GM23248 (cell line): ENCODE data around the gene YJEFN3. TPM values are rescaled to one million over a fixed set of nuclear protein-coding genes. Genes with fewer than 3 reads are reported as not detected.

Source experiments
- DNase-seq: peaks from one replicate; pipeline ENCODE4 v3.0.0-alpha.2; 2015
- H2AFZ ChIP-seq: fragments of 200-600 bp; sonication (generic); 2 replicates; pipeline ENCODE4 v1.6.1; 2016; ENCODE audit warnings: antibody characterized with exemption
- H3F3A ChIP-seq: fragments of 200-600 bp; sonication (generic); 2 replicates; pipeline ENCODE4 v1.6.1; 2016; ENCODE audit warnings: mild to moderate bottlenecking, antibody characterized with exemption, mixed run types; ENCODE audit not compliant: insufficient read depth
- H3K27ac ChIP-seq: fragments of 200-600 bp; sonication (generic); 2 replicates; pipeline ENCODE4 v1.5.1; 2016; ENCODE audit warnings: mild to moderate bottlenecking
- H3K27me3 ChIP-seq: fragments of 200-600 bp; sonication (generic); replicated peaks from 2 replicates; pipeline ENCODE4 v1.6.1; 2016; ENCODE audit warnings: mild to moderate bottlenecking; ENCODE audit not compliant: insufficient read depth
- H3K36me3 ChIP-seq: fragments of 200-600 bp; sonication (generic); 2 replicates; pipeline ENCODE4 v1.6.1; 2016; ENCODE audit warnings: low read depth, mild to moderate bottlenecking
- H3K4me1 ChIP-seq: fragments of 200-600 bp; sonication (generic); 2 replicates; pipeline ENCODE4 v1.6.1; 2016; ENCODE audit warnings: mild to moderate bottlenecking; ENCODE audit not compliant: insufficient read depth
- H3K4me2 ChIP-seq: fragments of 200-600 bp; sonication (generic); one replicate; pipeline ENCODE4 v1.6.1; 2016; ENCODE audit warnings: mild to moderate bottlenecking; ENCODE audit not compliant: unreplicated experiment
- H3K4me3 ChIP-seq: fragments of 200-600 bp; sonication (generic); 2 replicates; pipeline ENCODE4 v1.5.1; 2016; ENCODE audit warnings: mild to moderate bottlenecking
- H3K79me2 ChIP-seq: fragments of 200-600 bp; sonication (generic); 2 replicates; pipeline ENCODE4 v1.6.1; 2016; ENCODE audit warnings: mild to moderate bottlenecking; ENCODE audit not compliant: insufficient read depth
- H3K9ac ChIP-seq: fragments of 200-600 bp; sonication (generic); 2 replicates; pipeline ENCODE4 v1.6.1; 2016; ENCODE audit warnings: mild to moderate bottlenecking
- H3K9me2 ChIP-seq: fragments of 200-600 bp; sonication (generic); 2 replicates; pipeline ENCODE4 v1.6.1; 2016; ENCODE audit warnings: mixed run types, mild to moderate bottlenecking, moderate library complexity; ENCODE audit not compliant: insufficient read depth
- H3K9me3 ChIP-seq: fragments of 200-600 bp; sonication (generic); one replicate; pipeline ENCODE4 v1.6.1; 2017; ENCODE audit warnings: low read depth
- H4K20me1 ChIP-seq: fragments of 200-600 bp; sonication (generic); 2 replicates; pipeline ENCODE4 v1.6.0; 2016; ENCODE audit not compliant: insufficient read depth
- EZH2 ChIP-seq: fragments of 200-600 bp; sonication (generic); IDR thresholded peaks from 2 replicates; pipeline ENCODE4 v1.6.1; 2018; ENCODE audit warnings: antibody characterized with exemption, mild to moderate bottlenecking; ENCODE audit not compliant: insufficient read depth, poor library complexity, severe bottlenecking
- EZH2phosphoT487 ChIP-seq: fragments of 200-600 bp; sonication (generic); IDR thresholded peaks from 2 replicates; pipeline ENCODE4 v1.6.1; 2018; ENCODE audit warnings: antibody characterized with exemption, moderate library complexity, mild to moderate bottlenecking, low read depth; ENCODE audit not compliant: insufficient read depth
- WGBS, 2 experiments: methylation state at CpG; one replicate each; pipeline ENCODE4 v1.1.6; 2015 to 2017; ENCODE audit warnings: low lambda C conversion rate in 2 of 2, low coverage in 1 of 2; ENCODE audit errors: missing lambda C conversion rate in 2 of 2; 5-methylcytosine and 5-hydroxymethylcytosine counted together
- in situ Hi-C: fragments of 300-500 bp; cut with MboI; formaldehyde crosslinking; loops from 2 replicates; pipeline ENCODE4 v1.15.0; 2020
- polyA plus RNA-seq: library from polyadenylated mRNA; unstranded; fragments of >200 nt; fragmentation: Nextera tagmentation; extraction: Ambion mirVana; gene quantifications from 2 replicates; pipeline ENCODE4 v1.2.1, GENCODE V29; 2016
- total RNA-seq: library from RNA; depleted of rRNA; stranded (reverse); fragments of >200 nt; shearing (Covaris generic); gene quantifications from 2 replicates; pipeline ENCODE4 v1.2.3, GENCODE V29; 2014

YJEFN3 gene
- total and polyA plus RNA-seq, 2 experiments from 2014 or later = 2.4 TPM; not detected in 1

DNA sequence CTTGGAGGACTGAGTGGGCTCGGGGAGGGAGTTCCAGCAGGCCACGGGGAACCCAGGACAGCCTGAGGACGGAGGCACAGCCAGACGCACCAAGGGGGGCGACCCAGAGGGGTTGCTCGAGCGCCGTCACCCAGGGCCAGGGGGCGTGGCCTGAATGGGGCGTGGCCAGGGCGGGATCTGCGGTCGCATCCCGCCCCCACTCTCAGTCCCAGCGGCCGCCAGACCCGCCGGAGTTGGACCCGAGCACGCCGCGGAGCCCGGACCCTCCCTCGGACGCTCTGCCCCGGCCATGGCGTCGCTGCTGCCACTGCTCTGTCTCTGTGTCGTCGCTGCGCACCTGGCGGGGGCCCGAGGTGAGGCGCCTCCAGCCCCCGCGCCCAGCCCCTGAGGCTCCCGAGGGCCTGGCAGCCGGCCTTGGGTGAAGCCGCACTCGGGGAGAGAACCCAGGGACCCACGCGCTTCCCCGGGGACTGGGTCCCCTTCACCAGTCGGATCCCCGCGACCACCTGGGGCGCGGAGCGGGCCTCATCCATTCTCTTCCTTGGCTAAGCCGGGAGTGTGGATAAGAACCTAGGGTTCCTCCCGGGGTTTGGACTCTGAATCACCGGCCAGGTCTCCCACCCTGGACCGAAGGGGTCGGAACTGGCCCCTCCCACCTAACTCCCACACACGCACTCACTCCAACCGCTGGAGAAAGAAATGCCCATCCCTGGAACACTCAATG, 9.5 kb downstream of the YJEFN3 start, which contains the start of gene CILP2:
CILP2 (plus strand) TSS at position 205 of the 724 bp plus-strand sequence; CDS start at position 290, 85 bp downstream.
- DNase-seq = peak; percentile 53
- no peak for TF ChIP-seq EZH2
- TF ChIP-seq EZH2phosphoT487 = no peak
- 3 to 5% methylated on average over 42 to 43 of the region's 56 CpGs for WGBS, 2 experiments
- in situ Hi-C loops = loop anchor here (5.0 to 25.0 kb wide), 3 partner anchors 104 to 699 kb away; partner anchors contain the start of gene GMIP
- no peaks in the 10 kb centered on the region for H3K79me2 ChIP-seq
- H3K36me3 ChIP-seq = no peaks in the 10 kb centered on the region
- H3K9me3 ChIP-seq = no peaks in the 10 kb centered on the region
- H3K4me3 ChIP-seq = peak within 1 kb of the TSS; percentile 50
- H2AFZ ChIP-seq = 0 out of 2 replicates have a peak within 1 kb of the TSS, but pooled peaks have one; percentile 32
- H3K9ac ChIP-seq = no peak within 1 kb of the TSS
- H3K4me1 ChIP-seq = no peaks in the 10 kb centered on the region
- H4K20me1 ChIP-seq = no peaks in the 10 kb centered on the region
- H3K27ac ChIP-seq = no peak within 1 kb of the TSS
- H3K4me2 ChIP-seq = peak within 1 kb of the TSS; percentile 51
- H3F3A ChIP-seq = no peaks in the 10 kb centered on the region
- H3K9me2 ChIP-seq = no peaks in the 10 kb centered on the region
- H3K27me3 ChIP-seq = no peaks in the 10 kb centered on the region

- DNase-seq = peak; percentile 24
- TF ChIP-seq EZH2phosphoT487 (no peak), EZH2 (no peak)
- H3K9me3 ChIP-seq = no peaks in the 10 kb centered on the region
- H3K4me2 ChIP-seq = peak overlapping the region; percentile 51
- no peaks in the 10 kb centered on the region for H3K27me3 ChIP-seq
- H3K36me3 ChIP-seq = no peaks in the 10 kb centered on the region
- H3K4me1 ChIP-seq = no peaks in the 10 kb centered on the region
- no peaks in the 10 kb centered on the region for H3K79me2 ChIP-seq
- 12 to 21% methylated on average over 7 of the region's 7 CpGs for WGBS, 2 experiments
- H3F3A ChIP-seq = no peaks in the 10 kb centered on the region
- H4K20me1 ChIP-seq = no peaks in the 10 kb centered on the region
- in situ Hi-C loops = loop anchor here (5.0 to 25.0 kb wide), 3 partner anchors 104 to 699 kb away; partner anchors contain the start of gene GMIP
- H3K4me3 ChIP-seq = no peak overlapping the region; the same call in 1 of the 2 replicates
- no peak overlapping the region for H3K27ac ChIP-seq
- no peaks in the 10 kb centered on the region for H3K9me2 ChIP-seq
- no peak overlapping the region for H3K9ac ChIP-seq
- no peak overlapping the region for H2AFZ ChIP-seq
Observed at GRCh38 chr19:19538785-19539166, 10.1 kb downstream of the YJEFN3 start.

DNA sequence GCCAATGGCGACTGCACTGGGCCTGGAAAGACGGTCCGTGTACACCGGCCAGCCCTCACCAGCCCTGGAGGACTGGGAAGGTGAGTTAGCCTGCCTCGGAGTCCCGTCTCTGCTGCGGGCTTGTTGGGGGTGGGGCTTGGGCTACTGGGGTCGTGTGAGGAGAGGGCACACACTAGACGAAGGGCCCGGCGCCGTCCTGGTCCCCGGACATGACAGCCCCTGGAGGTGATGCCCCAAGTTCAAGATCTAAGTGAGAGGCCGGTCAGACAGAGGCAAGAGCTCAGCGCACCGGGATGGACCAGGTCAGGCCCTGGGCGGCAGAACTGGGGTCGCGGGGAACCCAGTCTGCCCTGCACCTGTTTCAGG, 11.0 kb downstream of the YJEFN3 start:
- Histone ChIP-seq H3K4me3 (no peak overlapping the region), H4K20me1 (no peaks in the 10 kb centered on the region), H3K4me1 (no peaks in the 10 kb centered on the region), H3F3A (no peaks in the 10 kb centered on the region), H3K9me3 (no peaks in the 10 kb centered on the region), H3K9me2 (no peaks in the 10 kb centered on the region), H3K4me2 (no peak overlapping the region), H3K27me3 (no peaks in the 10 kb centered on the region), H3K9ac (no peak overlapping the region), H3K36me3 (no peaks in the 10 kb centered on the region), H3K27ac (no peak overlapping the region), H3K79me2 (no peaks in the 10 kb centered on the region), H2AFZ (no peak overlapping the region)
- 75 to 83% methylated on average over 18 to 19 of the region's 19 CpGs for WGBS, 2 experiments
- no peak for DNase-seq
- in situ Hi-C loops = loop anchor here (5.0 to 25.0 kb wide), 3 partner anchors 103 to 698 kb away; partner anchors contain the start of gene GMIP
- no peak for TF ChIP-seq EZH2phosphoT487
- TF ChIP-seq EZH2 = no peak

DNA sequence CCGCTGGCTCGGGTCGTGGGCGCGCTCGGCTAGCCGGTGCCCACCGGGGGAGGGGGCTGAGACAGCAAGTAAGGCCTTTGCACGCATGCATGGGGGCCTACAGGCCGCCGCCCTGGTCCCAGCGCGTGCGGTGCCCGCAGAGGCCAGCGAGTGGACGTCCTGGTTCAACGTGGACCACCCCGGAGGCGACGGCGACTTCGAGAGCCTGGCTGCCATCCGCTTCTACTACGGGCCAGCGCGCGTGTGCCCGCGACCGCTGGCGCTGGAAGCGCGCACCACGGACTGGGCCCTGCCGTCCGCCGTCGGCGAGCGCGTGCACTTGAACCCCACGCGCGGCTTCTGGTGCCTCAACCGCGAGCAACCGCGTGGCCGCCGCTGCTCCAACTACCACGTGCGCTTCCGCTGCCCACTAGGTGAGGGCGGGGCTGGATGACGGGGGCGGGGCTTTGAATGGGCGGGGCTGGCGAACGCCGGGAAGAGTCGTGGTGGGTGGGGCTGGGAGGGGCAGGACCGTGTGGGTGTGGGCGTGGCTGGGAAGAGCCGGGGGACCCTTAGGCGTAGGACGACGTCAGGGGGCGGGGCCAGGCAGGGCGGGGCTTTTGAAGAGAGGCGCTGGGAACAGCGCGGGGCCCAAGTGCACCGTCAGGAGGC, 11.5 kb downstream of the YJEFN3 start:
- no peaks in the 10 kb centered on the region for H3K79me2 ChIP-seq
- no peaks in the 10 kb centered on the region for H4K20me1 ChIP-seq
- H3K9me2 ChIP-seq = no peaks in the 10 kb centered on the region
- H3K9me3 ChIP-seq = no peaks in the 10 kb centered on the region
- WGBS, 2 experiments = 19 to 40% methylated on average over 30 to 57 of the region's 74 CpGs
- no peak overlapping the region for H3K27ac ChIP-seq
- no peak overlapping the region for H3K4me3 ChIP-seq
- H3K4me1 ChIP-seq = no peaks in the 10 kb centered on the region
- no peak overlapping the region for H3K9ac ChIP-seq
- no peaks in the 10 kb centered on the region for H3K36me3 ChIP-seq
- in situ Hi-C loops = loop anchor here (25.0 kb wide), 2 partner anchors 397 to 697 kb away; no protein-coding TSS in a partner anchor
- H3K4me2 ChIP-seq = no peak overlapping the region
- H3K27me3 ChIP-seq = no peaks in the 10 kb centered on the region
- TF ChIP-seq EZH2 (no peak), EZH2phosphoT487 (no peak)
- no peaks in the 10 kb centered on the region for H3F3A ChIP-seq
- H2AFZ ChIP-seq = 0 out of 2 replicates have a peak overlapping the region, but pooled peaks have one; percentile 27
- peak; percentile 77 for DNase-seq
